OCI-LY3 (cell line): Measurements from ENCODE around the gene SV2B.

Experiments used
- H2AFZ ChIP-seq: fragments of 200-600, 300-600 bp; shearing (Covaris generic); 2 replicates; pipeline ENCODE4 v1.6.0; 2014; ENCODE audit warnings: antibody characterized with exemption, low read depth, low read length
- H3K27ac ChIP-seq: fragments of 200-600, 300-600 bp; sonication (generic); 2 replicates; pipeline ENCODE4 v1.5.1; 2014; ENCODE audit warnings: mild to moderate bottlenecking, low read length, moderate library complexity, mixed read lengths
- H3K27me3 ChIP-seq: fragments of 200-600, 300-600 bp; sonication (generic); 2 replicates; pipeline ENCODE4 v1.6.1; 2014; ENCODE audit warnings: low read depth, low read length, mixed read lengths
- H3K36me3 ChIP-seq: fragments of 200-600, 300-600 bp; sonication (generic); replicated peaks from 2 replicates; pipeline ENCODE3; 2014; ENCODE audit warnings: low read depth, low read length, mixed read lengths
- H3K4me1 ChIP-seq: fragments of 300-600, 200-600 bp; sonication (generic); 2 replicates; pipeline ENCODE4 v1.6.1; 2014; ENCODE audit warnings: low read length, mixed read lengths
- H3K4me2 ChIP-seq: fragments of 200-600, 300-600 bp; sonication (generic); 2 replicates; pipeline ENCODE4 v1.6.1; 2014; ENCODE audit warnings: low read length, mixed read lengths
- H3K4me3 ChIP-seq: fragments of 300-600, 200-600 bp; sonication (generic); 2 replicates; pipeline ENCODE4 v1.5.1; 2014; ENCODE audit warnings: antibody characterized with exemption, mild to moderate bottlenecking, low read length, moderate library complexity
- H3K79me2 ChIP-seq: fragments of 300-600, 200-600 bp; shearing (Covaris generic); 2 replicates; pipeline ENCODE4 v1.6.1; 2014; ENCODE audit warnings: mild to moderate bottlenecking, low read length, mixed read lengths
- H3K9ac ChIP-seq: fragments of 300-600, 200-600 bp; shearing (Covaris generic); 2 replicates; pipeline ENCODE4 v1.6.0; 2014; ENCODE audit warnings: mild to moderate bottlenecking, low read length, moderate library complexity
- H3K9me3 ChIP-seq: fragments of 200-600, 300-600 bp; shearing (Covaris generic); 2 replicates; pipeline ENCODE4 v1.6.1; 2014; ENCODE audit warnings: low read length, mixed read lengths; ENCODE audit not compliant: insufficient read depth
- H4K20me1 ChIP-seq: fragments of 200-600, 300-600 bp; sonication (generic); 2 replicates; pipeline ENCODE4 v1.6.1; 2016; ENCODE audit warnings: low read length, mixed read lengths; ENCODE audit not compliant: insufficient read depth
- CTCF ChIP-seq: fragments of 200-600, 300-600 bp; sonication (generic); IDR thresholded peaks from 2 replicates; pipeline ENCODE4 v1.5.1; 2014; ENCODE audit warnings: antibody characterized with exemption, low read length, low read depth
- EZH2phosphoT487 ChIP-seq: fragments of 200-600 bp; shearing (Covaris generic); IDR thresholded peaks from 2 replicates; pipeline ENCODE4 v1.6.1; 2018; ENCODE audit warnings: antibody characterized with exemption, mixed run types, low read depth

Gene SV2B

DNA sequence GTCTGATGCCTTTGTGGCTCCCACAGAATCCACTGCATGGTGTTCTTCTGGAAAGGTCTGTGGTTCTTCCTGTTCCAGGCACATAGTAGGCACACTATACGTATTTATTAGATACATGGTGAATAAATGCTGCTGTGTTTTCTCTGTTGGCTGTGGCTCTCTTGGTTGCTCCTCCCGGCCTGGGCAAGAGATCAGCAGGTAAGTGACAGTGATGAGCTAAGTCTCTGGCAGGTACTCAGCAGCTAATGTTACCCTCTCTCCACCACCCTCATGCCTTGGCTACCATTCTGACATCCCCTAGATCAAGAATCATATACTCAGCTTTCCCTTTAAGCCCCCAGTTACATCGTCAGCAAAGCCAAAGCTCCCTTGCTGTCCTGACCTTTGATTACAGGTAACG is 8.4 kb downstream of the SV2B start:
- H3K36me3 ChIP-seq, result no peaks in the 10 kb centered on the region
- no peaks in the 10 kb centered on the region for H3K79me2 ChIP-seq
- no peaks in the 10 kb centered on the region for H4K20me1 ChIP-seq
- H3K4me3 ChIP-seq, result no peak overlapping the region
- H2AFZ ChIP-seq, result no peak overlapping the region
- peaks cover 42% of the 10 kb centered on the region for H3K27me3 ChIP-seq
- H3K9me3 ChIP-seq, result no peaks in the 10 kb centered on the region
- H3K4me1 ChIP-seq, result no peaks in the 10 kb centered on the region
- TF ChIP-seq EZH2phosphoT487 (no peak), CTCF (no peak)
- no peak overlapping the region for H3K9ac ChIP-seq
- H3K27ac ChIP-seq, result no peak overlapping the region
- H3K4me2 ChIP-seq, result no peak overlapping the region

GRCh38 chr15:91109885-91110284 is 9.8 kb downstream of the SV2B start:
- Histone ChIP-seq H3K4me2 (no peak overlapping the region), H3K36me3 (no peaks in the 10 kb centered on the region), H3K4me3 (no peak overlapping the region), H3K79me2 (no peaks in the 10 kb centered on the region), H2AFZ (no peak overlapping the region), H4K20me1 (no peaks in the 10 kb centered on the region), H3K27ac (no peak overlapping the region), H3K9me3 (no peaks in the 10 kb centered on the region), H3K9ac (no peak overlapping the region), H3K4me1 (no peaks in the 10 kb centered on the region), H3K27me3 (peaks cover 38% of the 10 kb centered on the region; the same call in 1 of the 2 replicates)
- TF ChIP-seq EZH2phosphoT487 (no peak), CTCF (no peak)

DNA sequence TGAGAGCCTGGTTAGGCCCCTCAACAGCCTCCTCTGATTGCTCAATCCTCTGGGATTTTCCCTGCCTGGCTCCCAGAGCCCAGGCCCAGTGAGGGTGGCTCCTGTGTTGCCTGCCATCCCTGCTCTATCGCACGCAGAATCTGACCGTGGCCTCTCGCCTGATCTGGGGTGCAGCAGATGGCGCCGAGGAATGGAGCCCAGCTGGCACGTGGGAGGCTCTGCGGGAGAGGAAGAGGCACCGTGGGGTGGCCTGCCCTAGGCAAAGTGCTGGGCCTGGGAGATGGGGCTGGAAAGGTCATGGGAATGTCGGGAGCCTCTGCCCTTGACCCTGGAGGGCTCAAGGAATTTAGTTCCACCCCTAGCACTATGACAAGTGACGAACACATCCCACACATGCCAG is 10.3 kb downstream of the SV2B start:
- H2AFZ ChIP-seq, result no peak overlapping the region
- no peak overlapping the region for H3K9ac ChIP-seq
- peaks cover 37% of the 10 kb centered on the region; the same call in 1 of the 2 replicates for H3K27me3 ChIP-seq
- H3K36me3 ChIP-seq, result no peaks in the 10 kb centered on the region
- H3K4me1 ChIP-seq, result no peaks in the 10 kb centered on the region
- TF ChIP-seq CTCF, result no peak
- no peak for TF ChIP-seq EZH2phosphoT487
- no peaks in the 10 kb centered on the region for H4K20me1 ChIP-seq
- H3K79me2 ChIP-seq, result no peaks in the 10 kb centered on the region
- no peaks in the 10 kb centered on the region for H3K9me3 ChIP-seq
- H3K4me3 ChIP-seq, result no peak overlapping the region
- H3K4me2 ChIP-seq, result no peak overlapping the region
- H3K27ac ChIP-seq, result no peak overlapping the region

GRCh38 chr15:91113030-91113429 is 13.0 kb downstream of the SV2B start:
- Histone ChIP-seq H3K27ac (no peak overlapping the region), H3K4me2 (no peak overlapping the region), H3K9ac (no peak overlapping the region), H3K27me3 (peaks cover 50% of the 10 kb centered on the region; the same call in 1 of the 2 replicates), H3K79me2 (no peaks in the 10 kb centered on the region), H3K9me3 (no peaks in the 10 kb centered on the region), H3K4me3 (no peak overlapping the region), H3K36me3 (no peaks in the 10 kb centered on the region), H2AFZ (no peak overlapping the region), H3K4me1 (no peaks in the 10 kb centered on the region), H4K20me1 (no peaks in the 10 kb centered on the region)
- TF ChIP-seq CTCF (no peak), EZH2phosphoT487 (no peak)
